ENCODE results near the gene MEIS2.

DNA sequence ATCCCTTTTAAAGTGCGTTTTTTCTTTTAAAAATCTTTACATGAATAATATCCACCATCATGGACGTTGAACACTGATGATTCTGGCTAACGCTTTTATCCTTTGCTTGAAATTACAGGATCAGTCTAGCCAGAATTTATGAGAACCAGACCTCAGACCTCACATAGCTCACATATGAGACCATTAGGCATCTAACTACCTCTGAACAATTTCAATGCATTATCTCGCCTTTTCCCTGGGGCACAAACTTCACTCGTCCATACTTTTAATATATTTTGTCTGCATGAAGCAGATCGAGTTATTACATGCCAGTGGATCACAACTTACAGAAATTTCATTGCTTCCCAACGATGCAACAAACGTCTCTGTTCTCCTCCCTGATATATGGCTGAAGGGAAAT, 105.6 kb downstream of the MEIS2 start:
- TF ChIP-seq, protein P1, sequence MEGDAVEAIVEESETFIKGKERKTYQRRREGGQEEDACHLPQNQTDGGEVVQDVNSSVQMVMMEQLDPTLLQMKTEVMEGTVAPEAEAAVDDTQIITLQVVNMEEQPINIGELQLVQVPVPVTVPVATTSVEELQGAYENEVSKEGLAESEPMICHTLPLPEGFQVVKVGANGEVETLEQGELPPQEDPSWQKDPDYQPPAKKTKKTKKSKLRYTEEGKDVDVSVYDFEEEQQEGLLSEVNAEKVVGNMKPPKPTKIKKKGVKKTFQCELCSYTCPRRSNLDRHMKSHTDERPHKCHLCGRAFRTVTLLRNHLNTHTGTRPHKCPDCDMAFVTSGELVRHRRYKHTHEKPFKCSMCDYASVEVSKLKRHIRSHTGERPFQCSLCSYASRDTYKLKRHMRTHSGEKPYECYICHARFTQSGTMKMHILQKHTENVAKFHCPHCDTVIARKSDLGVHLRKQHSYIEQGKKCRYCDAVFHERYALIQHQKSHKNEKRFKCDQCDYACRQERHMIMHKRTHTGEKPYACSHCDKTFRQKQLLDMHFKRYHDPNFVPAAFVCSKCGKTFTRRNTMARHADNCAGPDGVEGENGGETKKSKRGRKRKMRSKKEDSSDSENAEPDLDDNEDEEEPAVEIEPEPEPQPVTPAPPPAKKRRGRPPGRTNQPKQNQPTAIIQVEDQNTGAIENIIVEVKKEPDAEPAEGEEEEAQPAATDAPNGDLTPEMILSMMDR (IDR thresholded peaks at IDR 0.05) = no peak
- TF ChIP-seq POLR2AphosphoS5 (IDR thresholded peaks at IDR 0.05) = no peak
- no peak for TF ChIP-seq POLR2A (IDR thresholded peaks at IDR 0.05)

Measured in stomach (tissue), 4 donors.